BE2C (cell line): ENCODE results near the gene GPR139.

Experiments
- DNase-seq: peaks from one replicate; pipeline ENCODE4 v3.0.0-alpha.2; 2020
- H3K27me3 ChIP-seq: fragments of 250-450 bp; sonication (Bioruptor Pico); 2 replicates; pipeline ENCODE4 v1.5.1; 2020; ENCODE audit warnings: mild to moderate bottlenecking
- H3K36me3 ChIP-seq: fragments of 250-450 bp; sonication (Bioruptor Pico); 2 replicates; pipeline ENCODE4 v1.5.1; 2020; ENCODE audit warnings: mild to moderate bottlenecking
- H3K4me1 ChIP-seq: fragments of 250-450 bp; sonication (Bioruptor Pico); 2 replicates; pipeline ENCODE4 v1.5.1; 2020
- H3K4me3 ChIP-seq: 2 replicates; pipeline ENCODE4 v1.5.1; 2011; ENCODE audit warnings: low read depth, low read length
- H3K9me3 ChIP-seq: fragments of 250-450 bp; sonication (Bioruptor Pico); 2 replicates; pipeline ENCODE4 v1.5.1; 2020
- CTCF ChIP-seq: IDR thresholded peaks from 2 replicates; pipeline ENCODE4 v1.5.1; 2012; ENCODE audit warnings: mild to moderate bottlenecking, low read depth, low read length

Gene GPR139

GRCh38 chr16:20049831-20050230 lies 23.9 kb downstream of the GPR139 start:
- TF ChIP-seq CTCF, result no peak
- Histone ChIP-seq H3K36me3 (no peaks in the 10 kb centered on the region), H3K27me3 (no peaks in the 10 kb centered on the region), H3K4me3 (no peak overlapping the region), H3K9me3 (no peaks in the 10 kb centered on the region), H3K4me1 (no peaks in the 10 kb centered on the region)
- no peak for DNase-seq

- Histone ChIP-seq H3K36me3 (no peaks in the 10 kb centered on the region), H3K27me3 (no peaks in the 10 kb centered on the region), H3K4me1 (no peaks in the 10 kb centered on the region), H3K4me3 (no peak overlapping the region), H3K9me3 (no peaks in the 10 kb centered on the region)
- no peak for TF ChIP-seq CTCF
- no peak for DNase-seq
Measured at GRCh38 chr16:20045886-20046285, 27.8 kb downstream of the GPR139 start.

- Histone ChIP-seq H3K27me3 (no peaks in the 10 kb centered on the region), H3K4me3 (no peak overlapping the region), H3K4me1 (no peaks in the 10 kb centered on the region), H3K9me3 (no peaks in the 10 kb centered on the region), H3K36me3 (no peaks in the 10 kb centered on the region)
- no peak for TF ChIP-seq CTCF
- no peak for DNase-seq
Measured at GRCh38 chr16:20042848-20043247, 30.8 kb downstream of the GPR139 start.

GRCh38 chr16:20041924-20042596 lies 31.6 kb downstream of the GPR139 start:
- no peak for DNase-seq
- Histone ChIP-seq H3K4me3 (no peak overlapping the region), H3K9me3 (no peaks in the 10 kb centered on the region), H3K36me3 (no peaks in the 10 kb centered on the region), H3K4me1 (no peaks in the 10 kb centered on the region), H3K27me3 (no peaks in the 10 kb centered on the region)
- TF ChIP-seq CTCF, result no peak

- no peak for DNase-seq
- no peaks in the 10 kb centered on the region for H3K27me3 ChIP-seq
Measured at GRCh38 chr16:20040011-20040410, 33.7 kb downstream of the GPR139 start.

GRCh38 chr16:20029611-20030010 lies 44.1 kb downstream of the GPR139 start:
- Histone ChIP-seq H3K4me1 (no peaks in the 10 kb centered on the region), H3K9me3 (no peaks in the 10 kb centered on the region), H3K27me3 (no peaks in the 10 kb centered on the region), H3K4me3 (no peak overlapping the region), H3K36me3 (no peaks in the 10 kb centered on the region)
- DNase-seq, result no peak
- no peak for TF ChIP-seq CTCF

More at GRCh38 chr16:20040011-20040410, 33.7 kb downstream of the GPR139 start:
- Histone ChIP-seq H3K4me1 (no peaks in the 10 kb centered on the region), H3K36me3 (no peaks in the 10 kb centered on the region), H3K4me3 (no peak overlapping the region), H3K9me3 (no peaks in the 10 kb centered on the region)
- no peak for TF ChIP-seq CTCF
